NCI-H1930 (cell line): ENCODE measurements around the gene HPS3.
"Not testable (repeated sequence)": the region's sequence is repeated elsewhere in the genome, so short reads cannot be mapped to it uniquely, and the experiment has no call there.

Source experiments
- DNase-seq, 2 experiments: peaks; one replicate each; lab custom pipeline; 2025; lab: John Stamatoyannopoulos, UW

HPS3 gene

DNA sequence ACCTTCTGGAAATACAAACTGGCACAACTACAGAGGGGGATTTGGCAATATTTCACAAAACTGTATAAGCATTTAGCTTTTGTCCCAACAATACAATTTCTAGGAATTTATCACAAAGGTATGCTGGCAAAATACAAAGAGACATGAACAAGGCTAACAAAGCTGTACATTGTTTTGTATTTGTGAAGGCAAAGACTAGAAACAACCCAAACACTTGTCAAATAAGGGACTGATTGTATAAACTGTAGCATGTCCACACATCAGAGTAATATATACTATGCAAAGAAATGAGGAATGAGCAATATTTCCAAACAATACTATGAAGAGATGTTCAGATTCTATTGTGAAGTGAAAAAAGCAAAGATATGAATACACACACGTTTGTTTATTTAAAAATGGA lies 65.8 kb downstream of the HPS3 start:
- no peak for DNase-seq

DNA sequence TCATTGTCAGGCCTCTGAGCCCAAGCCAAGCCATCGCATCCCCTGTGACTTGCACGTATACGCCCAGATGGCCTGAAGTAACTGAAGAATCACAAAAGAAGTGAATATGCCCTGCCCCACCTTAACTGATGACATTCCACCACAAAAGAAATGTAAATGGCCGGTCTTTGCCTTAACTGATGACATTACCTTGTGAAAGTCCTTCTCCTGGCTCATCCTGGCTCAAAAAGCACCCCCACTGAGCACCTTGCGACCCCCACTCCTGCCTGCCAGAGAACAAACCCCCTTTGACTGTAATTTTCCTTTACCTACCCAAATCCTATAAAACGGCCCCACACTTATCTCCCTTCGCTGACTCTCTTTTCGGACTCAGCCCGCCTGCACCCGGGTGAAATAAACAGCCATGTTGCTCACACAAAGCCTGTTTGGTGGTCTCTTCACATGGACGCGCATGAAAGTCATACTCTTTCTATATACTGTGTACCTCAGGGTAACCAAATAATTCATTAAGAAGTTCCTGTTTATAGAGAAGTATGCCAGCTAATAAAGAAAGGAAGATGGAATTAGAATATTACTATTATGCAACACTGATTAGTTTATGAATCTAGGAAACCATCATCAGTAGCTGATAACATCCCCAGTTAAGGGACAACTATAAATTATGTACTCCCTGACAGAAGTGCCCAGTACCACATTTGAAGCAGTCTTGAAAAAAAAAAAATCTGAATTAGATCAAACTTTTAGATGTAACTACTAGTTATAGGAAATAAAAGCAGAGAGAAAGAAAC lies 67.6 kb downstream of the HPS3 start:
- not testable (repeated sequence) for DNase-seq

DNA sequence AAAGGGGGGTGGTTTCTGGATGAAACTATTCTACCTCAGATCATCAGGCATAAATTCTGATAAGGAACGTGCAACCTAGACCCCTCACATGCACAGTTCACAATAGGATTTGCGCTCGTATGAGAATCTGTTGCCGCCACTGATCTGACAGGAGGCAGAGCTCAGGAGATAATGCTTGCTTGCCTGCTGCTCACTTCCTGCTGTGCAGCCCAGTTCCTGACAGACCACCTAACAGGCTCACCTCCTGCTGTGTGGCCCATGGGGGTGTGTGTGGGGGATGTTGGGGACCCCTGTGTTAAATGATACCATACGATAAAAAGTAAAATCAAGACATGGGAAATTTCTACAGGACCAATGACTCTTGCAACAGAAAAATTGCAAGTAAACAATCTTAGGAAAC lies 68.2 kb downstream of the HPS3 start:
- no peak for DNase-seq

DNA sequence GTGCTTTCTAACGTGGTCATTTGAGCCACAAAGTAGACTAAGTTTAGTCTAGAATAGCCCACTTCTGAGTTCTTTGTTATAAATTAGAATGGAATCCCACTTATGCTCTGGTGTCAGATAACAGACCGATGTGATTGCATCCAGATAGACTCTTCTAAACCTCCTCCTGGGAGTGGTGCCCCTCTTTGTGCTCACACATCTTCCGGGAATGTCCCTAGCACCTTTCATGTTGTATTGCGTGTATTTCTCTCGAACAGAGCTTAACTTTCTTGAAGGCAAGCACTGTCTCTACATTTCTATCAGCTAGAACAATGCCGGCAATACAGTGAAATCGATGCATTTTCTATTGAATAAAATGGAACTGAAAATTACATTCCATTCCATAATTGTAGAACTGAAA lies 69.2 kb downstream of the HPS3 start:
- no peak for DNase-seq

DNA sequence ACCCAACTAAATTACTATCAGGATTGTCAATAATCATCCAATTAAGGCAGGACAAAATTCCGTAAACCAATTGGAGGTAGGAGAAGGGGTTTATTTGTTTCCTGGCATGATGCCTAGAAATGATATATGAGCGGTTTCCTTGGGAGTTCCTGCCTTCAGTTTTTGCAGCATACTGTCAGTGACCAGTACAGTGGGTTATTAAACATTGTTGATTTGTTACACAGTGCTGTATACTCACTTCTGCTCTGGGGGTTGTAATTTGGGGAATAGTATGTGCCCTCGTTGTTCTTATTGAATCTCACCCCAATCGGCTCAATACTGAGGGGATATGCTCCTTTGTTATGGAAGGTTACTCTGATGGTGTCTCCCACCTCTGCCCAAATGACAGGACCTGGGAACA lies 70.0 kb downstream of the HPS3 start:
- DNase-seq, result peak in 1 of 2 experiments; percentile 16

DNA sequence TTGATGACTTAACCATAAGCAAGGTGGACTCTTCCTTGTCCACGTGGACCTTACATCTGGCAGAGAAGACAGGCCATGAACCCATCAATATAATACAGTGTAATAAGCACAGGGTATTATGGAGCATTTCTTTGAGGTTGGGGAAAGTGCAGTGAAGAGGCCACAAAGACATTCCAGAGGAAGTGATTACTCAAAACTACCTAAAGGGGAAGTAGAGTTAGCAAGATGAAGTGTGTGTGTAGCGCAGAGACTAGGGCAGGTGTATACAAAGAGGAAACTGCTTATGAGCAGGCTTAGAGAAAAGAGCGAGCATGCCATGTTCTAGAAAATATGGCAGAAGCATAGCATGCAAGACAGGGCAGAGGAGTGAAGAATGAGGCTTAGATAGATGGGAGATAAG lies 74.3 kb downstream of the HPS3 start:
- no peak for DNase-seq

DNA sequence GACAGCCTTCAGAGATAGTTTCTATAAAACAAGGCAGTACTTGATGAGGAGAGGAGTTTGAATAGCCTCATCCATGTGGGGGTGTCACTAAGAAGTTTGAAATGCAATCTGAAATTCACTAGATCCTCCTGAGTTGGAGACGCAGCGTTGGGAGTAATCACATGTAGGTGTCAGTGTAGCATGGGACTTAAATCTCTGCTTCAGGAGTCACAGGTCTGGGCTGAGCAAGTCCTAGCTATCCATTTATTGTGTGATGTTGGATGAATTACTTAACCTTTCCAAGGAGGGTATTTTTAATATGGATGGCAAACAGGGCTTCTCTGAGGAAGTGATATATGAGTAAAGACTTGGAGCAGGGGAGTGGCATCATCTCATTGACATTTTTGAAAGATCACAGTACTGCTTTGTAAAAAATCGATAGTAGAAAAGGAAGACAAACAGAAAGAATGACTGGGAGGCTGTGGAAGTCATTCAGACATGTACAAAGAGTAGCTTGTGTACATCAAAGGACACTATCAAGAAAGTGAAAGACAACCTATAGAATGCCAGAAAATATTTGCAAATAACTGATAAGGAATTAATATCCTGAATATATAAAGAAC lies 75.1 kb downstream of the HPS3 start:
- no peak for DNase-seq

DNA sequence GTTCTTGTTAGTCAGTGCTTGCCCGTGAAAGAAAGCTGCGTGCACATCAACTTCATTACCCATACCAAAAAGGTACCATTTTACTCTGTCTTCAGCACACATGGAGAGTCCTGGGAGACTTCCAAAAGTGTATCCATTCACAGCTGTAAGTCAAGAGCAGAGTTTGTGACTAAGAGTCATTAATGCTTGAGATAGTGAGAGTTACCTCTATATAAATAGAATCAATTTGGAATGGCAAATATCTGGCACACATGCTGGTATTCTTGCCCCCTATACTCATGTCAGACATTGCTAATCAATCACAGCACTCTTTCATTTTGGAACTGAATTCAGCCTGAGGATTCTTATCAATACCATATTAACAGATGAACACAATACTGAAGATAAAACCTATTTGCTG lies 78.0 kb downstream of the HPS3 start:
- no peak for DNase-seq

DNA sequence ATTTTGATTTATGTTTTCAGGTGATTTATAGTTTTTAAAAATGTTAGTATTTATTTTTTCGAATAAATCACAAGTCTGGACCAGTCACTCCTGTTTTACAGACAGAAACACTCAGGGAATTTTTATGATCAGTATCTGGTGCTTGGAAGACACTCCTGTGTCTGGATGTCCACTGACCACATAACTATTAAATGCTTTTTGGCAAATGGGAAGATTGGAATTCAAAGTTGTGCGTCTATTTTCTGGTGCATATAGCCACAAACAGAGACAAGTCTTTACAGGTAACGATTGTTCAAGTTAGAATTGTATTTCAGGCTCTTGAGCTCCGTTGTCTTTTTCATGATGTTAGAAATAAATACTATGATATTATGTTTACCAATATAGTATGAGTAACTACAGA lies 80.0 kb downstream of the HPS3 start:
- no peak for DNase-seq

DNA sequence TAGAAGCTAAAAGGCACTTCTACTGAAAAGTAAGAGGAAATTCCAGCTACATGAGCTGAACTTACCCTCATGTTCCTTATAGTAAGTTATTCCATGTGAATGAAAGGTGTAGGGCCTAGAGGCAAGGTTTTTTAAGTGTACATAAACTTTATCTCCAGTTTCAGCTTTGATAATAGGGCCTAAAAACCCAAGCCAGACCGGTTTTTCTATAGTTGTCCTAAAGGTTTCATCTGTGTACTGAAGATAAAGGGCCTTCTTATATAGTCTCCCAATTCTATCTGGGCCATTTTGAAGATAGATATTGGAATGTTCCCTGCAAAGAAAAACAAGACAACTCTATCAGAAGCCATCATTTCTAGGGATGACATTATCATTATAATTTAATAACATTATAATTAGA lies 82.9 kb downstream of the HPS3 start:
- DNase-seq, result no peak

DNA sequence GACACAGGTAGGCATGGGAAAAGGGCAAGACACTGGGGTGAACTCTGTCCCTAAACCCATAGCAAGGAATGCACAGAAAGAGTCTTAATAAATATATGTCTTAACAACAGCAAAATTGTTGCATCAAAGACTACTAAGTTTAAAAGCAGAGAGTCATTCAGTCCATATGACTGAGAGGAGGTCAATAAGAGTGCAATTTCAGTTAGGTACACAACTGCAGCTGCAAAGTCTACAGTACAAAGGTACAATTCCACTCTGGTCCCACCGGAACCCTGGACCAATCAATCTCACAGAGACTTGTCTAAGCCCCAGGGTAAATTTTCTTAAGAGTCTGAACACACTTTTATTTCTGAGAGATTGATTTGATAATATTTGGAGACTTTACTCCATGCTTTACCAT lies 85.3 kb downstream of the HPS3 start:
- DNase-seq, result peak; percentile 40 to 61

DNA sequence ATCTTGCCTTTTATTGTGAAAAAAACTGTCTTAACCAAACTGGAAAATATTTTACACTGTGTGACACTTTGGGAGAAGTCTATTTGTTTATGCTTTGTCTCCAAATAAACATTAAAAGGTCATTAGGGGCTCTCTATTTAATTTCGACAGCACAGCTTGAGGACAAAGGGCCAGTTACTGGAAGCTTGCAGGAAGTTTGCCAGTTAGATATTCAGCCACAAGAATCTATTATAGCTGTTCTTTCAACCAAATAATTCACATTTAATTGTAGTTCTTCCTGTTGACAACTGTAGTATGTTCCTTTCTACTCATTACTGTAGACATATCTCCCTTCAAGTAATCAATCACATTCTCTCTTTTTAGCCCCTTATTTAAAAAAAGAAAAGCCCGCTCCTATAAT lies 86.1 kb downstream of the HPS3 start:
- DNase-seq, result peak; percentile 23 to 33

DNA sequence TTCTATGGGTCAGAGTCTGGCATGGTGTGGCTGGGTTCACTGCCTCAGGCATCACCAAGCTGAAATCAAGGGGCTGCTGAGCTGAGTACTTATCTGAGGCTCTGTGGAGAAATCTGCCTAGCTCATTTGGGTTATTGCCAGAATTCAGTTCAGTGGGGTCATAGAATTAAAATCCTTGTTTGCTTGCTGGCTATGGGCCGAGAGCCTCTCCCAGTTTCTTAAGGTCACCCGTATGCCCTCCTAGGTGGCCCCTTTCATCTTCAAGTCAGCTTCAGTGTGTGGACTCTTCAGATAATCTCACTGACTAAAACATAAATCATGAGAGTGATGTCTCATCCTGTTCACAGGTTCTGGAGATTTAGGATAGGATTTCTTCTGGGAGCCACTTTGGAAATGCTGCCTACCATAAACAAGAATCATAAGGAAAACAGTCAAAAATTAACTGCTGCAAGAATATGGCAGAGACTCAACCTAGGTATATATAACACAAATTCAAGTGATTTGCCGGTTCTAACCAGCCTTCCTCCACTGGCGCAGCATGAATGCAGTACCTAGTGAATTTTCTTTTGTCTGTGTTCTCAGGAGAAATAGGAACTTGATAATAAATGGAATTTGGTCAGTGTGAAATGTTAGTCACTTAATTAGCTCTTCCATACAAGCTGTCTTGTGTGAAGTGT lies 86.9 kb downstream of the HPS3 start:
- no peak for DNase-seq

DNA sequence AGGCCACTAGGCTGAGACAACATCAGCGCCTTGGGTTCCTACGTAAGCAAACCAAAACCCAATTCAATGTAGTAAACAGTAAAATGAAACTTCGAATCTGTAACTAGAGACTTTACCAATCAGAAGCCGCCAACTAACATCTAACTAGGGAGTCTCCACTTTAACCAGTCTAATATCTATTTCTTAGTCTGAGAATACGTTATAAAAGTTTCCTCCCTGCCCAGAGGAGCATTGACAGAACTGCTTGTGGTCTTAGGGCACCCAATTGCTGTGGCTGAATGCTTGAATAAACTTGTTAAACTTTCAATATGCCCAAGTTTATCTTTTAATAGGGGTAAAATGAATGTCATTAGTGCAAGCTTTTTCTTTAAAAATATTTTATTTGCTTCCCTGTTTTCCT lies 87.9 kb downstream of the HPS3 start:
- DNase-seq, result no peak

DNA sequence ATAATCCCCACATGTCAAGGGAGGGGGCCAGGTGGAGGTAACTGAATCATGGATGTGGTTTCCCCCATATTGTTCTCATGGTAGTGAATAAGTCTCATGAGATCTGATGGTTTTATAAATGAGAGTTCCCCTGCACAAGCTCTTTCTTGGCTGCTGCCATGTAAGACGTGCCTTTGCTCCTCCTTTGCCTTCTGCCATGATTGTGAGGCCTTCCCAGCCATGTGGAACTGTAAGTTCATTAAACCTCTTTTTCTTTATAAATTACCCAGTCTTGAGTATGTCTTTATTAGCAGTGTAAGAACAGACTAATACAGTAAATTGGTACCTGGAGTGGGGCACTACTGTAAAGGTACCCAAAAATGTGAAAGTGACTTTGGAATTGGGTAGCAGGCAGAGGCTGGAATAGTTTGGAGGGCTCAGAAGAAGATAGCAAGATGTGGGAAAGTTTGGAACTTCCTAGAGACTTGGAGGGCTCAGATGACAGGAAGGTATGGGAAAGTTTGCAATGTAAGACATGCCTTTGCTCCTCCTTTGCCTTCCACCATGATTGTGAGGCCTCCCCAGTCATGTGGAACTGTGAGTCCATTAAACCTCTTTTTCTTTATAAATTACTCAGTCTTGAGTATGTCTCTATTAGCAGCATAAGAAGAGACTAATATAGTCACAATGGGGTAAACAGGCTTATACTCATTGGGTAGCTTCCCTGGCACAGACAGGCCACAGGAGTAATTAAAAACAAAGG lies 90.1 kb downstream of the HPS3 start:
- DNase-seq, result not testable (repeated sequence)

DNA sequence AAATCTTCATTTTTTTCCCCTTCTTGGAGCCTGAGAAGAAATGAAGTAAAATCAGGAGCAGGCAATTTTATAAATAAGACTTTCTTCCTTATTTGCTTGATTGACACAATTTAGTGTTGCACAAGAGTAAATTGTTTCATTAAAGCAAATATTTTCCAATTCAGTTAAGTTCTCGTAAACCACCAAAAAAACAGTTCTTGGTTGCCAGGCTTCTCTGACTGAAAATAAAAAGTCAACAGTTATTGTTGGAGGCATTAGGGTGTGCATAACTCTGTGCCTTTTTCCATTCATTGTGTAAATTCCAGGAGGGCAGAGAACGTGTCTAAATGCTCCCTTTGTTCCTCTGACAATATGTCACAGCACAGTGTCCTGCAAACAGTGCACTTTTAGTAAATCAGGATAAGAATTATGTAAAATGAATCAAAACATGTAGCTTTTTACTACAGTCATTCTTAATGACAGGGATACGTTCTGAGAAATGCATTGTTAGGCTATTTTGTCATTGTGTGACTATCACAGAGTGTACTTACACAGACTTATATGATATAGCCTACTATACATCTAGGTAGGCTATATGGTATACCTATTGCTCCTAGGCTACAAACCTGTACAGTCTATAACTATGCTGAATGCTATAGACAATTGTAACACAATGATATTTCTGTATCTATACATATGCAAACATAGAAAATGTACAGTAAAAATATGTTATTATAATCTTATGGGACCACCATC lies 92.5 kb downstream of the HPS3 start, which contains the start of gene CP:
Gene CP (minus strand): TSS at position 47 of the 735 bp plus-strand sequence. CDS start 37 bp downstream, at position 10.
- DNase-seq, result peak in 1 of 2 experiments; percentile 23
